Activated T-cell treated with anti-CD3 and anti-CD28 coated beads, Interleukin-2, amount 50 U/mL, for 72 hours (primary cell): ENCODE data around the gene CDK17. TPM values are rescaled to one million over a fixed set of nuclear protein-coding genes. Genes with fewer than 3 reads are reported as not detected.

ENCODE experiments used
- ATAC-seq, 2 donors: fragments of 150-1000 bp; cut with Tn5 transposase; replicated peaks in 1 of 2; 2 replicates each; pipeline ENCODE4 v1.10.0; 2021; ENCODE audit warnings: moderate library complexity in 2 of 2, mild to moderate bottlenecking in 1 of 2
- DNase-seq, 2 donors: peaks; one replicate each; pipeline ENCODE4 v3.0.0; 2021 to 2022; ENCODE audit warnings: mixed read lengths in 1 of 2
- H3K27ac Mint-ChIP-seq: one replicate; pipeline ENCODE4 v1.8.0; 2022; ENCODE audit warnings: mild to moderate bottlenecking, moderate library complexity, mixed read lengths
- H3K27me3 Mint-ChIP-seq: one replicate; pipeline ENCODE4 v1.8.0; 2022; ENCODE audit warnings: low read depth, mixed read lengths
- H3K36me3 Mint-ChIP-seq, 2 donors: one replicate each; pipeline ENCODE4 v1.8.0; 2022; ENCODE audit warnings: mixed read lengths in 2 of 2, mild to moderate bottlenecking in 1 of 2; ENCODE audit not compliant: insufficient read depth in 2 of 2
- H3K4me1 Mint-ChIP-seq: one replicate; pipeline ENCODE4 v1.8.0; 2022; ENCODE audit warnings: low read depth, mixed read lengths
- H3K4me3 Mint-ChIP-seq, 2 donors: one replicate each; pipeline ENCODE4 v1.8.0; 2022; ENCODE audit warnings: mild to moderate bottlenecking in 2 of 2, mixed read lengths in 2 of 2, moderate library complexity in 2 of 2
- H3K9me3 Mint-ChIP-seq, 2 donors: one replicate each; pipeline ENCODE4 v1.8.0; 2022; ENCODE audit warnings: mixed read lengths in 2 of 2
- total RNA-seq, 2 donors: library from RNA; stranded (reverse); gene quantifications; one replicate each; pipeline ENCODE4 v1.2.3, GENCODE V29; 2022

Gene CDK17
- total RNA-seq, 2 donors from 2014 or later, result 54.4 to 61.9 TPM

DNA sequence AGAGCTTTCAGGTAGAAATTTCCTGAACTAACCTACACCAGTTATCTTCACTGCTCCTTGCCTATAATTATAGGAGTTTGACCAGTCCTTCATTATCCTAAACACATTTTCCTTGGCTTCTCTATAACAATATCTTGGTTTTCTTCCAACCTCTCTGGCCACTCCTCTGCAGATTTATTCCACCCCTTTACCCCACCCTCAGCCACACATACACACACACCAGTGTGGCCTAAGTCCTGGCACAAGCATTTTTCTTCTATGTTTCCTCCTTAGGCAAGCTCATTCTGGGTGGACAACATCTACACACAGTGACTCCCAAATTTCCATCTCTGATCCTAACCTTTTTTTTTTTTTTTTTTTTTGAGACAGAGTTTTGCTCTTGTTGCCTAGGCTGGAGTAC lies 25.1 kb downstream of the CDK17 start:
- peaks cover 81% of the 10 kb centered on the region for H3K4me1 Mint-ChIP-seq
- H3K4me3 Mint-ChIP-seq, result no peak overlapping the region
- no peaks in the 10 kb centered on the region for H3K27me3 Mint-ChIP-seq
- peaks cover 0 to 3% of the 10 kb centered on the region in 2 donors for H3K36me3 Mint-ChIP-seq
- H3K27ac Mint-ChIP-seq, result peak overlapping the region; percentile 43
- ATAC-seq, result no peak
- no peak for DNase-seq
- H3K9me3 Mint-ChIP-seq, result no peaks in the 10 kb centered on the region

DNA sequence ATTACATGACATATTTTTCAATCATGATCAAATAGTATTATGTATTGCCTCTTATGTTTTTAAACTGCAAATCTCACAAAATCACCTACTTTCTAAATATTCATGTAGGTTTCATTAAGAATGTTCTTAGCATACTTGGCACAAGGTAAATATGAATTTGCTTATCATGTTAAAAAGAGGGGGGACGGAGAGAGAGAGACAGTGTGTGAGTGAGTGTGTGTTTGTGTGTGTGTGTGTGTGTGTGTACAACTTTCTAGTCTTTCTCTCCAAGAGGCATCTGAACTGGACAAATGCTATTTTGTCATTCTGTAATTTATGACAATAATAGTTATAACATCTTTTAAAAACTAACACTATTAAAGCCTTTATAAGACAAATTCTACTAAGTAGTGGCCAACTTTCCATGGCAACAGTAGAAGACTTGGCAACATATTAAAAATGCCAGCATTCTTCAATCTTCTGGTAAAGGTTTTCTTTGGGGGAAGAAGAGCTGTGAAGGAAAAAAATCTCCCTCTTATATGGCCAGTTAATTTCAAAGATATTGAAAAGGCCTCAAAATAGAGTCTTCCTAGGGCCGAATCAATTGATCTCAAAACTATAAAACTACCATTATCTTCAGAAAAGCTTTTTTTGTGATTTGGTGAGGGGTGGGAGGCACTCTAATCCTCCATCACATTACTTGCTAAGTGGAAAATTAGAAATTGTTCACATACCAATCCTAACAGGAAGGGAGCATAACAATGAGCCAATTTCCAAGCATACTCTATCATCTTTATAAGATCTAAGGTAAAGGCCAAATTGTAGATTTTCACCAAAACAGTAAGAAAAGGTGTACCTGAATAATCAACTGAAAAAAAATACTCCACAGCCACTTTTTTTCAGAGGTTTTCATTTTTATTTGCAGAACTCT lies 28.2 kb downstream of the CDK17 start:
- ATAC-seq (no peak), DNase-seq (no peak)
- peaks cover 0 to 3% of the 10 kb centered on the region in 2 donors for H3K36me3 Mint-ChIP-seq
- H3K27me3 Mint-ChIP-seq, result no peaks in the 10 kb centered on the region
- H3K4me3 Mint-ChIP-seq, result peak overlapping the region in 1 of 2 donors; percentile 22
- H3K27ac Mint-ChIP-seq, result no peak overlapping the region
- H3K4me1 Mint-ChIP-seq, result peaks cover 79% of the 10 kb centered on the region
- H3K9me3 Mint-ChIP-seq, result no peaks in the 10 kb centered on the region

DNA sequence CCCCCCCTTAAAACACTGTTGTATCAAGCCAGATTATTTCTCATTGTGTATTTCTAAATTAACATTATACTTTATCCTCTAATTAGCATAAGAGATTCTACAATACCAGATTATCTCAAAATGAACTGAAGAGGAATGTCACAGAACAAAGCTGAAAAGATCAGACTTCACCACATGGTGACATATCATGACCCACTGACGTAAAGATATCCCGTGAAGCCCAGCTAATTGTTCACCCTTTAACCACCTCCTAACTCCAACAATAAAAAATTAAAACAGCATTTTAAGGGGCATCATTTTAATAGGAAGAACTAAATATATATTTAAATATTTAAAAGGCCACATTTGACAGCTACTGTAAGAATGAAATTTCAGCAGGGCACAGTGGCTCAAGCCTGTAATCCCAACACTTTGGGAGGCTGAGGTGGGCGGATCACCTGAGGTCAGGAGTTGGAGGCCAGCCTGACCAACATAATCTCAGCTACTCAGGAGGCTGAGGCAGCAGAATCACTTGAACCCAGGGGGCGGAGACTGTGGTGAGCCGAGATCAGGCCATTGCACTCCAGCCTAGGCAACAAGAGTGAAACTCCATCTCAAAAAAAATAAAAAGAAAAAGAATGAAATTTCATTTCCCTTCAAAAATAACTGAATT lies 29.0 kb downstream of the CDK17 start:
- no peaks in the 10 kb centered on the region for H3K27me3 Mint-ChIP-seq
- no peak for DNase-seq

DNA sequence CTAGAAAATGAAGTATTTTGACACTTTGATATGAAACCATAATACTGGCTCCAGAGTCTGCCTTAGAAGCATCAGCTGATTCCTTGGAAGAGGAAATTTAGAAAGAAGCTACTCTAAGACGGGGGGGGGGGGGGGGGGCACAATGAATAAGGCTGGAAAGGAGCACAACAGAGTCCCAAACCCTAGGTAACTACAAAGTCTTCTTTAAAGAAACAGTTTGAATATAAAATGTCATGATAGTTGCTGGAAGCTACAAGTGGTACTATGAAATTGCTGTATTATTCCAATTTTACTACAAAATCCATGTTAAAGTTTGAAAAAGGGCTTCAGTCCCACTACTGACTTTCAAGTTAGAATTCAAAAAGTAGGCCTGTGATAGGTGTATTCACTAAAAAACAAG lies 31.6 kb downstream of the CDK17 start:
- Mint-ChIP-seq H3K36me3 (peaks cover 0 to 3% of the 10 kb centered on the region in 2 donors), H3K27ac (no peak overlapping the region), H3K27me3 (no peaks in the 10 kb centered on the region), H3K9me3 (no peaks in the 10 kb centered on the region), H3K4me3 (no peak overlapping the region), H3K4me1 (peaks cover 69% of the 10 kb centered on the region)
- DNase-seq, result no peak
- ATAC-seq, result no peak

More for the DNA sequence above, 29.0 kb downstream of the CDK17 start:
- peaks cover 0 to 3% of the 10 kb centered on the region in 2 donors for H3K36me3 Mint-ChIP-seq
- peak overlapping the region; percentile 57 for H3K27ac Mint-ChIP-seq
- peak overlapping the region in 1 of 2 donors; percentile 56 for H3K4me3 Mint-ChIP-seq
- no peaks in the 10 kb centered on the region for H3K9me3 Mint-ChIP-seq
- peaks cover 78% of the 10 kb centered on the region for H3K4me1 Mint-ChIP-seq
- no peak for ATAC-seq

- Mint-ChIP-seq H3K36me3 (peaks cover 0 to 2% of the 10 kb centered on the region in 2 donors), H3K9me3 (no peaks in the 10 kb centered on the region), H3K4me1 (peaks cover 66% of the 10 kb centered on the region), H3K27me3 (no peaks in the 10 kb centered on the region), H3K4me3 (no peak overlapping the region), H3K27ac (no peak overlapping the region)
- no peak for DNase-seq
- ATAC-seq, result no peak
These were observed 32.0 kb downstream of the CDK17 start for GRCh38 chr12:96368233-96368632.

DNA sequence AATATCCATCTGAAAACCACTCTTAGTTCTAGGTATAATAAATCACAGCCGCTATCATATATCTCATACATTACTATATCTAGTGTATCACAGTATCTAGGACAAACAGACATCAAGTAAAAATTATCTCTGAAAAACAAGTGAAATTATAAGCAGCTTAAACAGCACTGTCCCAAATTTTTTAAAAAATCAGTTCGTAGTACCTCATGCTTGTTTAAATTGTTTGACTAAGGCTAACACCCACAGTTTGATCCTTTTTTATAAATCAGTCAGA lies 33.9 kb downstream of the CDK17 start:
- Mint-ChIP-seq H3K27ac (peak overlapping the region; percentile 19), H3K9me3 (no peaks in the 10 kb centered on the region), H3K4me3 (no peak overlapping the region), H3K36me3 (peaks cover 0 to 2% of the 10 kb centered on the region in 2 donors), H3K27me3 (no peaks in the 10 kb centered on the region), H3K4me1 (peaks cover 63% of the 10 kb centered on the region)
- DNase-seq, result no peak
- no peak for ATAC-seq

DNA sequence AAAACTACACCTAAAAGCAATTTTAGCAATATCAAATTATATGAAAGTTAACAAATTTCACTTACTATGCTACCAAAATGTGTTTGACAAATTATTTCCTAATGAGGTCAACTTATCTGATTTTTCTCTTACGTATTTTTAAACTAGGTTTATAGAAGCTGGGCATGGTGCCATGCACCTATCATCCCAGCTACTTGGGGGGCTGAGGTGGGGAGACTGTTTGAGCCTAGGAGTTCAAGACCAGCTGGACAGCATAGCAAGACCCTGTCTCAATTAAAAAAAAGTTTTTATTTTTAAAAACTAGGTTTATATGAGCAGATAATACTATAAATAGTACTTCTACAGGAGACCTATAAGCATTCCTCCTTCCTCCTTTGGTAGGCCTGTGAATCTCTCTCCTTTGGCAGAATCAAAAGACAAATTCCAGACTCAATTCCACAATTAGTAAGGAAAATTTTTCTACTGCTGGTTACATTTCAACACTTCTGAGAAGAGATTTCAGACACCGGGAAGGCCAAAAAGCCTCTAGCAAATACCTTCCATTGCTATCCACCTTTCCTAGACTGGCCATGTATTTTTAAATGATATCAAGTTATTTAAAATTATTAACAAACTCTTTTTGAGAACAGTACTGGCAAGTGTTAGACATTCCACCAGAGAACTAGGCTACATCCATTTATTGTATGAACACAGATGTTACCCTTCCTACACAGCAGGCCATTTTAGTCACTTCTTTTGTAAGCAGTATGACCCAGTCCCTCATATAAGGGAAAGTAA lies 34.4 kb downstream of the CDK17 start:
- H3K36me3 Mint-ChIP-seq, result peaks cover 0 to 2% of the 10 kb centered on the region in 2 donors
- H3K4me1 Mint-ChIP-seq, result peaks cover 63% of the 10 kb centered on the region
- H3K27ac Mint-ChIP-seq, result no peak overlapping the region
- DNase-seq (no peak), ATAC-seq (no peak)
- no peak overlapping the region for H3K4me3 Mint-ChIP-seq
- no peaks in the 10 kb centered on the region for H3K9me3 Mint-ChIP-seq
- H3K27me3 Mint-ChIP-seq, result no peaks in the 10 kb centered on the region

DNA sequence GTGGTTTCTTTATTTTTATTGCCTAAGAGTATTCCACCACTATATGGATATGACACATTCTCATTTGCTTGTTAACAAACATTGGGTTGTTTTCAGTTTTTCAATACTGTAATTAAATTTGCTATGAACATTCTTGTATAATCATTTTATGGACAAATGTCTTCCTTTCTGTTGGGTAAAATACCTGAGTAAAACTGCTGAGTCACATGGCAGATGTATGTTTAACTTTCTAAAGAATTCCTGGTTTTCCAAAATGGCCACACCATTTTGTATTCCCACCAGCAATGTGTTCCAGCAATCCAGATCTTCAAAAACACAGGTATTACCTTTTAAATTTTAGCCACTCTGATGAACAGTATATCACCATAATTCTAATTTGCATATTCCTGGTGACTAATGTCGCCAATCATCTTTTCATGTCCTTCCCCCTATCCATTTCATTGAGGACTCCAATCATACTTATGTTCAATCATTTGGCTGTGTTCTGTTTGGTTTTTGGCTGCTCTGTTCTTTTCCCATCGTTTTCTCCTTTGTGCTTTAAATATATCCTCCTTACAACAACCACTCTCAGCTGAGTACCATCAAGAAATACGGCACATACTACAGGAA lies 36.0 kb downstream of the CDK17 start:
- ATAC-seq (no peak), DNase-seq (no peak)
- Mint-ChIP-seq H3K9me3 (no peaks in the 10 kb centered on the region), H3K36me3 (peaks cover 0 to 2% of the 10 kb centered on the region in 2 donors), H3K27me3 (no peaks in the 10 kb centered on the region), H3K27ac (peak overlapping the region; percentile 34), H3K4me1 (peaks cover 69% of the 10 kb centered on the region), H3K4me3 (peak overlapping the region in 1 of 2 donors; percentile 7)

DNA sequence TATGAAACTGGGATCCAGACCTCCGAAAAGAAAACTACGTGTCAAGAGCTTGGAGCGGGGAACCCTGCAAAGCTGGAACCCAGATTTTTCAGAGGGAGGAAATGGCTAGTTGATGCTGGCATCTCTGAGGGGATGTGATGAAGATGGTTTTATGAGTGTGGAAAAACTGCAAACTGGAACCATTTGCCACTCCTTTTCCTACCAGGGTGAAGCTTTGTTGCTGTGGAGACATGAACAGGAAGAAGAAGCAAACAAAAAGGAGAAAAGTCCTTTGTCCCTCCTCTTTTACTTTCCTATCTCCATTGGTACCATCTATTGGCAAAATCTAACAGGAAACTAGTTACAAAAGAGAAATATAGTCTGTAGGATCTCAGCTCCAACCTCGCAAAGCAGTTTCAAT lies 39.2 kb downstream of the CDK17 start:
- H3K4me1 Mint-ChIP-seq, result peaks cover 70% of the 10 kb centered on the region

GRCh38 chr12:96360550-96360949 lies 39.7 kb downstream of the CDK17 start:
- DNase-seq (no peak), ATAC-seq (no peak)
- H3K4me3 Mint-ChIP-seq, result no peak overlapping the region
- no peaks in the 10 kb centered on the region for H3K27me3 Mint-ChIP-seq
- H3K27ac Mint-ChIP-seq, result peak overlapping the region; percentile 30
- peaks cover 0 to 2% of the 10 kb centered on the region in 2 donors for H3K36me3 Mint-ChIP-seq
- H3K9me3 Mint-ChIP-seq, result no peaks in the 10 kb centered on the region
- H3K4me1 Mint-ChIP-seq, result peaks cover 69% of the 10 kb centered on the region

More for the DNA sequence above, 39.2 kb downstream of the CDK17 start:
- Mint-ChIP-seq H3K9me3 (no peaks in the 10 kb centered on the region), H3K27me3 (no peaks in the 10 kb centered on the region), H3K27ac (peak overlapping the region; percentile 30), H3K4me3 (no peak overlapping the region), H3K36me3 (peaks cover 0 to 2% of the 10 kb centered on the region in 2 donors)
- DNase-seq (no peak), ATAC-seq (no peak)

GRCh38 chr12:96359328-96359727 lies 40.9 kb downstream of the CDK17 start:
- Mint-ChIP-seq H3K4me1 (peaks cover 69% of the 10 kb centered on the region), H3K9me3 (no peaks in the 10 kb centered on the region), H3K27me3 (no peaks in the 10 kb centered on the region), H3K36me3 (peaks cover 0 to under 1% of the 10 kb centered on the region in 2 donors), H3K27ac (no peak overlapping the region), H3K4me3 (no peak overlapping the region)
- no peak for DNase-seq
- no peak for ATAC-seq

DNA sequence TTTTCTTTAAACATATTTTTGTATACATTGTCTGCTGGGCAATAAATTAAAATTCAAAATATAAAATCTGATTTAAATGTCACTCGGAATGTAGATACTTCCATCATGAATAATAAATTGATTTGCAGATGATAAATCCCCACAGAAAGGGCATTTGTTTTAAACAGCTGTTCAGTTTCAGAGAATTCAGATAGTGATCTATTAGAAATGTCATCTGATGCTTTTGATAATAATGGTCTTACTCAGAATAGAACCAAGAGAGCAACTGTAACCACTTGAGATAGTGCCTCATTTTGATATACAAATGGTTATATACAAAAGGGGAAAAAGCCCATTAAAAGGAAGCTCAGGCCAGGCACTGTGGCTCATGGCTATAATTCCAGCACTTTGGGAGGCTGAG lies 43.4 kb downstream of the CDK17 start:
- Mint-ChIP-seq H3K27me3 (no peaks in the 10 kb centered on the region), H3K9me3 (no peaks in the 10 kb centered on the region), H3K4me3 (no peak overlapping the region), H3K4me1 (peaks cover 78% of the 10 kb centered on the region), H3K27ac (no peak overlapping the region), H3K36me3 (no peaks in the 10 kb centered on the region)
- ATAC-seq (no peak), DNase-seq (no peak)
